ENCODE data around the gene TTR. TPM values are rescaled to one million over a fixed set of nuclear protein-coding genes. Genes with fewer than 3 reads are reported as not detected.
A peak's percentile ranks its signal among the peaks of the same experiment; 100 is the strongest.

Gene TTR
- total RNA-seq, 1 donor from 2014 or later = 4,291 TPM

DNA sequence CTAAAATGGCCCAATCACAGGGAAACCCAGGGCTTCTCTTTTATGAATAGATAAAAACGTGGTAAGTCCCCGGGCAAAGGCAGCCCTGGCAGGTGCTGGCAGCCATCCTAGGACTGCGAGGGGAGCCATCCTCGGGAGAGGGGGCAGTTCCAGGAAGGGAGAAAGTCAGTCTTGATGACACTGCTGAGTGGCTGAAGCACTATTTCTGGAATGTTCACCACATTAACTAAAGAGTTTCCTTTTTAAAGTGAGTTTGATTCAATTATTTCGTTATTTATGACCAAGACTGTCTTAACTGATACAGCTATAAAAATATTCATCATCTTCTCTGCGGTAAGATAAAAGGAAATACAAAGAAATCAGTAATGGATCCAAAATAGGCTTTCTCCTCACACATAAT, 20.4 kb downstream of the TTR start:
- ATAC-seq (no peak), DNase-seq (ENCODE audit: low spot score) (no peak)

GRCh38 chr18:31614044-31614443, 22.4 kb downstream of the TTR start:
- no peak for DNase-seq (ENCODE audit: low spot score)
- no peak for ATAC-seq

- ATAC-seq (no peak), DNase-seq (ENCODE audit: low spot score) (no peak)
Observed at GRCh38 chr18:31616586-31616985, 24.9 kb downstream of the TTR start.

DNA sequence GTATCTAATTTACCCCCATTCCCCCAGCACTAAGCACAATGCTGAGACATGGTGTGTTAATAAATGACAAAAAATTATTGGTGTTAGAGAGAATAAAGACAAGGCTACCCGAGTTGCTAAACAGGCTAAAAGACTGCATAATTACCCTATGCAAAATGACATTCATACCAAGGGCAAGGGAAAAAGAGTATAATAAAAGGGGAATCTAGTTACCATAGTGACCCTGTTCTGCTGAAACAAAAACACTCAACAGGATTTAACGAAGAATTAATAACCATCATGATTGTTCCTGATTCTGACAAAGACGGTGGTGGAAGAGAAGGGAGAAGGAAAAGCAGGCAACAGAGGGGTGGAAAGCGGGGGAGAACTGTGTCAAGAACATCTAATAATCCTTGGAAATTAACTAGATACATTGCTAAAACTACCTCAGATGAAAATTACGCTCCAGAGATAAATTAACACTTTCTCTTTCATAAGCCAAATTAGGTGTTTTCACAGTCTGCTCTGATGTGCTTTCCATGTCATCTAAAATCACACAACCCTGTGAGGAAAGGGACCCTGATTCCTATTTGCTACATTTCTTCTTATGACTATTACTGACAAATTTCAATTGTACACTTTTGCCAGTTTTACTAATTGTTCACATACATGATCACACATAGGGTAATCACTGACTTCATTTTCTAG, 25.5 kb downstream of the TTR start:
- no peak for ATAC-seq
- DNase-seq (ENCODE audit: low spot score) = no peak

DNA sequence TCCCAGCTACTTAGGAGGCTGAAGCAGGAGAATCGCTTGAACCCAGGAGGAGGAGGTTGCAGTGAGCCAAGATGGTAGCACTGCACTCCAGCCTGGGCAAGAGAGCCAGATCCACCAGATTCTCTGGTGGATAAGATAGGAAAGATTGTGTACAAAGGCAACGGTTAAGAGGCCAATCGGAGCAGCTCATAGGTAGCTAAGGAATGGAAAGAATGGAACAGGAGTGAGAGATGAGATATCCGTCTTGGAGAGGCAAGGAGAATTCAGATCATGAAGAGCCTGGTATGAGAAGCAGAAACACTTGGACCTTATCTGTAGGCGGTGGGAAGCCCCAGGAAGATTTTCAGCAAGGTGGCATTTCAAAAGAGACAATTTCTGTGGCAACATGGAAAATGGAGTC, 27.1 kb downstream of the TTR start:
- ATAC-seq (no peak), DNase-seq (ENCODE audit: low spot score) (no peak)

DNA sequence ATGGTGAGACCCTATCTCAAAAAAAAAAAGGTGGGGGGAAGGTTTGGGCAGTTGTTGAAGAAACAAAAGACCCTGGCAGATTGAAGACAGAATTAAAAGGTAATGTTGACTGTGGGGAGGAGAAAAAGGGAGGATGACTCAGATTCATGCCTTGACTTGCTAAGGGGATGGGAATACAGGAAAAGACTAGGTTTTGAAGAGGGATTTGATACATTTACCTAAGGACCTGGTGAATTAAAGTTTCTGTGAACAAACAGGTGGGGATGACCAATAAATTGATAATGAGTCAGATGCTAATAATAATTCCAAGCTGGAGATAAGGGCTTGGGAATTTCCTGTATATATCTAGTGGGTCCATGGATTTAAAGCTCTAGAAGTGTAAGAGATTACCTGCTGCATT, 27.6 kb downstream of the TTR start:
- ATAC-seq (no peak), DNase-seq (ENCODE audit: low spot score) (no peak)

GRCh38 chr18:31624892-31625640, 33.4 kb downstream of the TTR start:
- no peak for ATAC-seq
- no peak for DNase-seq (ENCODE audit: low spot score)

DNA sequence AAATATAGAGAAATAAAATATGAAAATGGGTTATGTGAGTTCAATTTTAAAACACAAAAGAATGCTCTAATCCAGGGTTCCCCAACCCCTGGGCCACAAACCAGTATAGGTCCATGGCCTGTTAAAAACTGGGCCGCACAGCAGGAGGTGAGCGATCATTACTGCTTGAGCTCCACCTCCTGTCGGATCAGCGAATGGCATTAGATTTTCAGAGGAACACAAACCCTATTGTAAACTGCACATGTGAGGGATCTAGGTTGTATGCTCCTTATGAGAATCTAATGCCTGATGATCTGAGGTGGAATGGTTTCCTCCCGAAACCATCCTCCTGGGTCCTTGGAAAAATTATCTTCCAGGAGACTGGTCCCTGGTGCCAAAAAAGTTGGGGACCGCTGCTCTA, 34.7 kb downstream of the TTR start:
- ATAC-seq = peak; percentile 96
- peak; percentile 55 for DNase-seq (ENCODE audit: low spot score)

DNA sequence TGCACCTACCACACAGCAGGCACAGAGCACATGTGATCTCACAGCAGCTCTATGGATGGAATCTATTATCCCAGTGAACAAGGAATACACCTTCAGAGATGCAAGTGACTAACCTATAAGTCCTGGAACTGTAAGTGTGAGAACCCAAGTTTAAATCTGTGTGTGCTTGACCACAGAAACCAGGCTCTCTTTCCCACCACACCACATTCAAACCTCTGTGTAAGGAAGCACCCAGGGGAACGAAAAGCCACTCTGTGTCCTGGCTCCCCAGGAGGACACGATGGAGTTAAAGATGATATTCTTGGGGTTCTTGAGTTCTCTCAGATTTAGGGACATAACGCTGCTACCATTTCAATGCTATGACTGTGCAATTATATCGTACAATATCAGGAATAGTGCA, 38.9 kb downstream of the TTR start:
- ATAC-seq (no peak), DNase-seq (ENCODE audit: low spot score) (no peak)

DNA sequence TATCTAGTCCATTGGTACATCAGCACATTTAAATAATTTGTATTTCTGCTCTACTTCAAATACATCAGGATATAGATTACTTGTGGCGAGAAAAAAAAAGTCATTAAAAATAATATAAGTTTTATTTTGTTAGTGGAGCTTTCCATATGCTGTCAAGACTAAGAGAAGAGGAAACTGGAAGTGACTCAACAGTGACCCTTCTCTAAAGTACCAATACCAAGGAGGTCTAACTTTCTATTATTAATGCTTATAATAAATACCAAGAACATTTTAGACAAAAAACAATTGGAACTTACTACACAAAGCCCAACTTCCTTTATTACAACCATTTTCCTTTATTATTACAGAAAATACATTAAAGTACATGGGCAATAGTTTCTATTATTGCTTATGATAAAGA, 39.8 kb downstream of the TTR start:
- DNase-seq (ENCODE audit: low spot score) (no peak), ATAC-seq (no peak)

- DNase-seq (ENCODE audit: low spot score) (no peak), ATAC-seq (no peak)
Observed at GRCh38 chr18:31632356-31632755, 40.7 kb downstream of the TTR start.

GRCh38 chr18:31633392-31634330, 42.0 kb downstream of the TTR start:
- no peak for DNase-seq (ENCODE audit: low spot score)
- no peak for ATAC-seq

DNA sequence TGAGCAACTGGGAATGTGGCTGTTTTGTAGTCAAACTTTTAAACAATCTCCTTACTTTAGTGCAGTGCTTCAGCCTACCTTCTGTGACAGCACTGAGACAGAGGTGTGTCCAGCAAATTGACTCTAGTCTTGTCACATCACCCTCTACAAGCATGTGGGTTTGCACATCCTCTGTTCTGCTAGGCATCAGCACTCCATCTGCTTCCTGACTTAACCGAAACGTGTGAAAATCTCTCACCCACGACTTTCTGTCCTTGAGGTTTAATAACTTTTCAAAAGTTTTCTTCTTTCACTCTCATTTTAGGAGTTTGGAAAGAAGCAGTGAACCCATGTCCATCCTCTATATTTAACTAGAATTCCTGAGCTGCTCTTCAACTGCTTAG, 42.6 kb downstream of the TTR start:
- DNase-seq (ENCODE audit: low spot score) = no peak
- ATAC-seq = no peak

DNA sequence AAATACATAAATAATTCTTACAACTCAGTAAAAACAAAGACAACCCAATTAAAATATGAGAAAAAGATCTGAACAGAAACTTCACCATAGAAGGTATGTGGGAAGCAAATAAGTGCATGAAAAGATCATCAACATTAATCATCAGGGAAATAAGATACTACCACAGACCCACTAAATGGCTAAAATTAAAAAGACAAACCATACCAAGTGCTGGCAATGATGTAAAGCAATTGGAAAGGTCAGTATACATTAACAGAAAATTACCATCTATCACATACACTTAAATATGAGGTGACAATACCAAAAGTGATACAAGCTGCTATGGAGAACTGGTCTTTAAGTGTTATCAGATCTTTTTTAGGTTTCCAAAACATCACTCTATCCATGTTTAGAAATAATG, 44.7 kb downstream of the TTR start:
- ATAC-seq (no peak), DNase-seq (ENCODE audit: low spot score) (no peak)

- DNase-seq (ENCODE audit: low spot score) = no peak
- ATAC-seq = peak; percentile 32
Observed at GRCh38 chr18:31637445-31637844, 45.8 kb downstream of the TTR start.

DNA sequence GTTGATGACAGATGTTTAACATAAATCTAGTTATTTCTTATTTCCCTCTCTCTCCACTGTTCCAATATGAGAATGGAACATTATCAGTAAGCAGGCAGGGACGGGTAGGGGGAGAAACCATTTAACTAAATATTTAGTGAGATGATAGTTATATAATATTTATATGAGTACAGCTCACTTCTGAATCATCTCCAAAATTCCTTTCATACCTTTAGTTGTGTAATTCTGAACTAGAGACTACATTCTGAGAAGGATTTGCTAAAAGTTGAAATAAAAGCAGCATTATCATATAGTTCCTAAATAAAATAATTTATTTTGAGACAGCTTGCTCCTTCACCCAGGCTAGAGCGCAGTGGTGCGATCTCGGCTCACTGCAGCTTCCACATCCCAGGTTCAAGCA, 51.3 kb downstream of the TTR start:
- DNase-seq (ENCODE audit: low spot score) = no peak
- no peak for ATAC-seq

- no peak for ATAC-seq
- DNase-seq (ENCODE audit: low spot score) = no peak
Observed at GRCh38 chr18:31645411-31645810, 53.7 kb downstream of the TTR start.

GRCh38 chr18:31646332-31647126, 54.9 kb downstream of the TTR start:
- no peak for ATAC-seq

DNA sequence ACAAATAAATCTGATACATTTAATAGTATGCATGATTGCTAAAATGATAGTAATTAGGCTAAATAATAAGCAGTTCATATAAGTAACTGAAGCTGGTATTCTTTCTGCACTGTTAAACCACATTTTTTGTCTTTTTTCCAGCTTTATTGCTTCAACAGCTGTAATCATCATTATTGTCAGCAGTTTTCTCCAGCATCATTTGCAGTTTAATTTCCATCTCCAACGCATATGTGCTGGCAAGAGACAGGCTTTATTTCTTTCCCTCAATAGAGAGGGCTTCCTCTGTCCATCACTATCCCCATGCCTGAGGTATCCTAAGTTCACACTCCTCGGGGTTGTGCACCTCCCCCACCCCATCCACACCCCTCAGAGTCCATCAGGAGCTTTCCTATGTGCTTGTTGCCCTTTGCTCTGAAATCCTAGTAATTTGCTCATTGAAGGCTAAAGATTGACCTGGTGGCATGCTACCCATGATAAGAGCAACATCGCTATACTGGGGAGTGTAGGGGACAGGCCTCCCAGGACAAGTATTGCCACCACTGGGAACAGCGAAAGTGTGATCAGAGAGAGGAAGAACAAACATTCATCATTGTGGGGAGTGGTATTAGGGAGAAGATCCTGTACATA, 55.6 kb downstream of the TTR start:
- no peak for DNase-seq (ENCODE audit: low spot score)
- no peak for ATAC-seq

More at GRCh38 chr18:31646332-31647126, 54.9 kb downstream of the TTR start:
- no peak for DNase-seq (ENCODE audit: low spot score)

Measured in left lobe of liver (tissue), 2 donors.